Measurements from ENCODE around the gene OR52W1.

DNA sequence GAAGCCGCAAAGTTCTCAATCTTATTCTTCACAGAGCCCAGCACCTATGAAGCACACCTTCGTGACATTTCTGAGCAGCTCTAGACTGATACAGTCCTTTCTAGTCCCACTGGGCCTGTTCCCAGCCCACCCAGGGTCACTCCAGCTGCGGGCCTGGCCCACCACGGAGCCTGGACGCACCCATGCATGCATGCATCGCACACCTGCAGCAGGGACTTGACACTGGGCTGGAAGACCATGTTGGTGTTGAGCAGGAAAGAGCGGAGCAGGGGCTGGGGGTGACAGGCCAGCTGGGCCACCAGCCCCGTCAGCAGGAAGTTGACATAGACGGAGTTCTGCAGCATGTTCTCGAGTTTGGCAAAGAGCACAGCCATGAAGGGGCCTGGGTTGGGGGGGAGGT is 15.5 kb downstream of the OR52W1 start:
- TF ChIP-seq, protein P1, sequence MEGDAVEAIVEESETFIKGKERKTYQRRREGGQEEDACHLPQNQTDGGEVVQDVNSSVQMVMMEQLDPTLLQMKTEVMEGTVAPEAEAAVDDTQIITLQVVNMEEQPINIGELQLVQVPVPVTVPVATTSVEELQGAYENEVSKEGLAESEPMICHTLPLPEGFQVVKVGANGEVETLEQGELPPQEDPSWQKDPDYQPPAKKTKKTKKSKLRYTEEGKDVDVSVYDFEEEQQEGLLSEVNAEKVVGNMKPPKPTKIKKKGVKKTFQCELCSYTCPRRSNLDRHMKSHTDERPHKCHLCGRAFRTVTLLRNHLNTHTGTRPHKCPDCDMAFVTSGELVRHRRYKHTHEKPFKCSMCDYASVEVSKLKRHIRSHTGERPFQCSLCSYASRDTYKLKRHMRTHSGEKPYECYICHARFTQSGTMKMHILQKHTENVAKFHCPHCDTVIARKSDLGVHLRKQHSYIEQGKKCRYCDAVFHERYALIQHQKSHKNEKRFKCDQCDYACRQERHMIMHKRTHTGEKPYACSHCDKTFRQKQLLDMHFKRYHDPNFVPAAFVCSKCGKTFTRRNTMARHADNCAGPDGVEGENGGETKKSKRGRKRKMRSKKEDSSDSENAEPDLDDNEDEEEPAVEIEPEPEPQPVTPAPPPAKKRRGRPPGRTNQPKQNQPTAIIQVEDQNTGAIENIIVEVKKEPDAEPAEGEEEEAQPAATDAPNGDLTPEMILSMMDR (IDR thresholded peaks at IDR 0.05) = no peak
- TF ChIP-seq EZH2 (IDR thresholded peaks at IDR 0.05; ENCODE audit: borderline replicate concordance, insufficient read depth, low read depth, low read length, poor library complexity, severe bottlenecking) = no peak
